ENCODE results near the gene PCSK1N. TPM values are rescaled to one million over a fixed set of nuclear protein-coding genes. Genes with fewer than 3 reads are reported as not detected.

The PCSK1N gene
- total RNA-seq, 1 donor, result not detected

DNA sequence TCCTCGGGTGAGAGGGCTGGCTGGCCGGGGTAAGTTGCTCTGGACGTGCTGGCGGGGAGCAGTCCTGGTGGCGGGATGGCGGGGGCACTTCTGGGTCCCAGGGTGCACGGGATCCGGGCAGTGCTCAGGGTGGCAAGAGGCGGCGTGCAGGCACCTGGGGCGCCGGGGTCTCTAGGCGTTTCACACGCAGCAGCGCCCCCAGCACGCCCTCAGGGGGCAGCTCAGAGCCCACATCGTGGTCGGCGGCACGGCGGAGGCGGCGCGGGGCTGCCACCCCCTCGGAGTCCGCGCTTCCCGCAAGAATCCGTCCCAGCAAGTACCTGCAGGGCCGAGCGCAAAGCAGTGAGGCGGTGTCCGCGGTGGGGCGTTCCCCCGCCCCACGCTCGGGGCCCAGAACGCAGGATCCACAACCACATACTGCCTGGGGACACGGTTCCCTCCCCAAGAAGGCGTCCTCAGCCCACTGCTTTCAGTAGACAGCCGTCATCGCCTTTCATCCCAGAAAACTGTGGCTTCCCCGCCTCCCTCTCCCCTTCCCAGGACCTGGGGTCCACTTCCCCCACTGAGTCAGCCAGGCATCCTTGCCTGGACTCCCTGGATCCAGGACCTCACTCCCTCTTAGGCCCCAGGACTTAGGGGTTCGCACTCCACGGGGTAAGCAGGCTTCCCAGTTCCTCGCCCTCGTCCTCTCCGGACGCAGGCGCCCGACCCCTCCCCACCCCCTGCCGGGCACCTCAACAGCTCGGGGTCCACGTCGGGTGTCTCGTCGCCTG, 4.1 kb downstream of the PCSK1N start:
- DNase-seq (ENCODE audit: low read depth), result no peak
- TF ChIP-seq, protein P1, sequence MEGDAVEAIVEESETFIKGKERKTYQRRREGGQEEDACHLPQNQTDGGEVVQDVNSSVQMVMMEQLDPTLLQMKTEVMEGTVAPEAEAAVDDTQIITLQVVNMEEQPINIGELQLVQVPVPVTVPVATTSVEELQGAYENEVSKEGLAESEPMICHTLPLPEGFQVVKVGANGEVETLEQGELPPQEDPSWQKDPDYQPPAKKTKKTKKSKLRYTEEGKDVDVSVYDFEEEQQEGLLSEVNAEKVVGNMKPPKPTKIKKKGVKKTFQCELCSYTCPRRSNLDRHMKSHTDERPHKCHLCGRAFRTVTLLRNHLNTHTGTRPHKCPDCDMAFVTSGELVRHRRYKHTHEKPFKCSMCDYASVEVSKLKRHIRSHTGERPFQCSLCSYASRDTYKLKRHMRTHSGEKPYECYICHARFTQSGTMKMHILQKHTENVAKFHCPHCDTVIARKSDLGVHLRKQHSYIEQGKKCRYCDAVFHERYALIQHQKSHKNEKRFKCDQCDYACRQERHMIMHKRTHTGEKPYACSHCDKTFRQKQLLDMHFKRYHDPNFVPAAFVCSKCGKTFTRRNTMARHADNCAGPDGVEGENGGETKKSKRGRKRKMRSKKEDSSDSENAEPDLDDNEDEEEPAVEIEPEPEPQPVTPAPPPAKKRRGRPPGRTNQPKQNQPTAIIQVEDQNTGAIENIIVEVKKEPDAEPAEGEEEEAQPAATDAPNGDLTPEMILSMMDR (IDR thresholded peaks at IDR 0.05; ENCODE audit: insufficient read depth, low read length), result no peak
- H3K4me3 ChIP-seq (ENCODE audit: low read depth, low read length), result no peak overlapping the region

DNA sequence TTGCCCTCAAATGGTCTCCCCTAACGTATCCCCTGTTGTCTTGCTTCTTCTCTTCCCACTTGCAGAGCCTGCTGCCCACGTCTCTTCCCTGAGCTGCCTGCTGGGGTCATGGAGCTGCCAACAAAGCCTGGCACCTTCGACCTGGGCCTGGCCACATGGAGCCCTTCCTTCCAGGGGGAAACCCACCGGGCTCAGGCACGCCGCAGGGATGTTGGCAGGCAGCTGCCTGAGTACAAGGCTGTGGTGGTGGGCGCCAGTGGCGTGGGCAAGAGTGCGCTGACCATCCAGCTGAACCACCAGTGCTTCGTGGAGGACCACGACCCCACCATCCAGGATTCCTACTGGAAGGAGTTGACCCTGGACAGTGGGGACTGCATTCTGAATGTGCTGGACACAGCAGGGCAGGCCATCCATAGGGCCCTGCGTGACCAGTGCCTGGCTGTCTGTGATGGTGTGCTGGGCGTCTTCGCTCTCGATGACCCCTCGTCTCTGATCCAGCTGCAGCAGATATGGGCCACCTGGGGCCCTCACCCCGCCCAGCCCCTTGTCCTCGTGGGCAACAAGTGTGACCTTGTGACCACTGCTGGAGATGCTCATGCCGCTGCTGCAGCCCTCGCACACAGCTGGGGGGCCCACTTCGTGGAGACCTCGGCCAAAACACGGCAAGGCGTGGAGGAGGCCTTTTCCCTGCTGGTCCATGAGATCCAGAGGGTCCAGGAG, 6.2 kb downstream of the PCSK1N start:
- H3K4me3 ChIP-seq (ENCODE audit: low read depth, low read length), result no peak overlapping the region
- no peak for DNase-seq (ENCODE audit: low read depth)
- TF ChIP-seq, protein P1 (IDR thresholded peaks at IDR 0.05; ENCODE audit: insufficient read depth, low read length), result no peak

DNA sequence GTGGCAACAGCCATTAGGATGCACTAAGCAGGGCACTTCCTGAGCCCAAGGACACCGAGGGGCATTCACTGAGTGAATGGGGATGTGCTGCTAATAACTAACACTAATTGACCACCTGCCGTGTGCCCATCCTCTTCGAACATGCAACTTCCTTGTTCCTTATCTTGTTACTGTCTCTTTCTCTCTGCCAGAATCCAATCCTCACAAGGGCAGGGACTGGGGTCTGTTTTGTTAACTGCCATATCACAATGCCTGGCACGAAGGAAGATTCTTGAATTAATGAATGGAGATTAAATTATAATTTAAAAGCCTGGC, 7.8 kb downstream of the PCSK1N start:
- TF ChIP-seq, protein P1 (IDR thresholded peaks at IDR 0.05; ENCODE audit: insufficient read depth, low read length), result no peak
- no peak for DNase-seq (ENCODE audit: low read depth)
- H3K4me3 ChIP-seq (ENCODE audit: low read depth, low read length), result no peak overlapping the region

DNA sequence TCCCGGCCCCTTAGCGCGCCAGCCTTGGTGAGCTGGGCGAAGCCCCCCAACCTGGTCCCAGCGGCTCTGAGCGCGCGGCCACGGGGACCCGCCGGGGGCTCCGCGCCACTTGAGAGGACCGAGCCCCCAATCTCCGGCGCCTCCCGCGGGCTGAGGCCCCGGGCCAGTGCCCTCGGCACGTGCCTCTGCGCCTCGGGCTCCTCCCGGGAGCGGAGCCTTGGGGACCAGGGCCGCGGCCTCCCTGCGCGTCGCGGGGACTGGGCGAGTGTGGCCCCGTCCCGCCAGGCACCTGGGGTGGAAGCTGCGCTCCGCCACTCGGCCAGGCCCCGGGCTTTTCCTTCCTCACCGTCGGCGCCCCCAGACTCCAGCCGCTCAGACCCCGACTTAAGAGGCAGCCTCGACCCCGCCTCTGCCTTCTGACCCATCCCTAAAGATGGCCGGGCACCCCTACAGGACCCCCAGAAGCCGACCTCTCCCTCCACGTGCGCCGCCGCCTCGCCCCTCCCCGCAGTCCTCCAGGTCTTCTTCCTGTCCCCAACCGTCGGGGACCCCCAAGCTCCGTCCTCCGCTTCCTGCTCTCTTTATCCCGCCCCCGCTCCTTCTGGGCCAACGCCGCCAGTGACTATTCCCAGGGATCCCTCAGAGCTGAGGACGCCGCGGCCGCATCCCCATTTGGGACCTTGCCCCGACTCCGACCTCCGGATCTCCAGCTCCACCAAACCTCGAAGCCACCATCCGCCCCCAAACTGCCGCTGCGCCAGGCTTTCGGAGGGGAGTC, 8.3 kb downstream of the PCSK1N start:
- TF ChIP-seq, protein P1 (IDR thresholded peaks at IDR 0.05; ENCODE audit: insufficient read depth, low read length), result no peak
- no peak for DNase-seq (ENCODE audit: low read depth)

DNA sequence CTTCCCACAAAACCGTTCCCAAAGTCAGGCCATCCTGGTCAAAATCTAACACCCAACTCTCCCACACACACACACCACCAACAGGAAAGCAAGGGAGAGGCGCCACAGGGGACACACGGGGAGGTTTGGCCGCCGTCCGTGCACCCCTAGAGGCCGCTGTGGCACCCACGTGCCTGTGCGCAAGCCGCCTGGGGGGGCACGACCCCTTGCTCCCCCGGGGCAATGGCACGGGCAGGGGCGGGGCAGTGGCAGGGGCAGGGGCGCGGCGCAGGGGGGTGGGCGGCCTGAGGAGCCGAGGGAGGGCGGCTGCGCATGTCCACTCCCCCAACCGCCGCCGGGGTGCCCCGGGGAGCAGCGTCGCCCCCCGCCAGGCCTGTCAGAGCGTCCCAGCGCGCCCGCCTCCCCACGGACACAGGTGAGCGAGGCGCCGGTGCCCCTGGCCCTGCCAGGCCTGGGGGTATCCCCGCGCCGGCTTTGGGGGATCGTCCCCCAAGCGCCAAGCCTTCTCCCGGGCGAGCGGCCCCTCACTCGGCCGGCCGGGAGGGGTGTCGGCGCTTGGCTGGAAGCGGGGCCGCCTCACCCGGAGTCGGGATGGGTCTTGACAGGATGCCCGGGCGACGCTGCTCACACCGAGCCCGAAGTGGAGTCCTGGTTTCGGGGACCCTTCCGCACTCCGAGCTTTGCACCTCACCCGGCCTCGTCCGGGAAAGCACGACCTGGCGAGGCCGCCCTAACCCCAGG, 9.1 kb downstream of the PCSK1N start, which contains the start of gene ERAS:
TSS of gene ERAS (plus strand) at position 379 of the 741 bp plus-strand sequence. CDS start 2,611 bp downstream, outside the sequence.
- DNase-seq (ENCODE audit: low read depth), result no peak
- TF ChIP-seq, protein P1 (IDR thresholded peaks at IDR 0.05; ENCODE audit: insufficient read depth, low read length), result no peak
- no peak within 1 kb of the TSS for H3K4me3 ChIP-seq (ENCODE audit: low read depth, low read length)

More for the DNA sequence above, 8.3 kb downstream of the PCSK1N start:
- H3K4me3 ChIP-seq (ENCODE audit: low read depth, low read length), result no peak overlapping the region

DNA sequence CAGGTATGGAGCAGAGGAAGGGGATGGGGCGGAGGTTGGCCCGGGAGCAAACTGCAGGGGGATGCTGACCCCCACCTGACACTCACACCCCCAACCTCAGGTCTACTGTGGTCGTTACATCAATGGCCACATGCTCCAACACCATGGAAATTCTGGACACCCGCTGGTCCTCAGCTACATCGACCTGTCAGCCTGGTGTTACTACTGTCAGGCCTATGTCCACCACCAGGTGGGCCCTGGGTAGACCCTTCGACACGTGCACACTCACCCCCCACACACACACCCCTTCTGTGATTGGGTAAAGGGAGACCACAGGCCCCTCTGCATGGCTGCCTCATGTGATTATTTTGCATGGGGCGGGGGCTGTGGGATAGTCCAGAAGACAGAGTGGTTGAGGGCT, 11.3 kb downstream of the PCSK1N start:
- TF ChIP-seq, protein P1 (IDR thresholded peaks at IDR 0.05; ENCODE audit: insufficient read depth, low read length), result no peak
- no peak for DNase-seq (ENCODE audit: low read depth)

More for the DNA sequence above, 11.3 kb downstream of the PCSK1N start:
- no peak overlapping the region for H3K4me3 ChIP-seq (ENCODE audit: low read depth, low read length)
